GM18520 (cell line): Measurements from ENCODE around the gene EPB41.
"Not testable (repeated sequence)": the region's sequence is repeated elsewhere in the genome, so short reads cannot be mapped to it uniquely, and the experiment has no call there.

ENCODE experiments used
- ATAC-seq: cut with Tn5 transposase; IDR thresholded peaks from one replicate; pipeline ENCODE4 v1.9.1; 2021; ENCODE audit not compliant: unreplicated experiment

EPB41 gene

DNA sequence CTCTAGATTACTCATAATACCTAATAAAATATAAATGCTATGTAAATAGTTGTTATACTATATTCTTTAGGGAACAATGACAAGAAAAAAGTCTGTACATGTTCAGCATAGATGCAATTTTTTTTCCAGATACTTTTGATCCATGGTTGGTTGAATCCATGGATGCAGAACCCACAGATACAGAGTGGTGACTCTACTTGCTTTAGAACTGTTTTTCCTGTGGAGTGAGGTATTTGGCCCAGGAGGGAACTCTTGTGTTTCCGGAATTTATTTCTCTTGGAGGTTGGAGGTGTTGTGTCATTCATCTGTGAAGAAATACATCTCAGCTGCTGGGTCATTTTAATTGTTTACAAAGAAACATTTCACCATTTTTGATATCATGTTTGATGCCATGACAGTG lies 180.6 kb downstream of the EPB41 start:
- no peak for ATAC-seq

DNA sequence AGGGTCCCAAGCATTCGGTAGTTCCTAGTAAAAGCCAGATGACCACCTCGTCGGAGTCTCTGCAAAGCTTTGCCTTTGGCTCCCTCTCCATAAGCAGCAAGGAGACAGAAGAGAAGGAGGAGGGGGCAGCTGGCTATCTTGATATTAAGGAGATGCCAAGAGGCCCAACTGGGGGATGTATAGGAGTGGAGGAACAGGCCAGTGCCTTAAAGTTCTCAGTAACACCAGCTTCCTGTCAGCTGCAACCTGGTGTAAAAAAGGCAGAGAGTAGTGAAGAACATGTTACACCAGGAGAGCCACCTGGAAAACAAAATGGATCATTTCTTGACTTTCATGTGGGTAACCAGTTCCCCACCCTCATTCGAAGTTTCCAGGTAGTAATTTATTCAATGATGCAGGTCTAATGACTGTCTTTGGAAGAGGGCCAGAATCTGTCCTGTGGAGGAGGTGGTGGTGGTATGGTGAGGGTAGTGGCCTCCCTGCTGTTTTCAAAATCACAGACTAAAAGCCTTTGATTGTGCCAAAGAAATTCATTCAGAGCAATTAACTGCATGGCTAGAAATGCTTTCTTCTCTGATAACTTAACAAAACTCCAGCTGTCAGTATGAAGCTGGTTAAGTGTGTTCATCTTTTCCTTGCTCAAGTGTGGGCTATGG lies 182.0 kb downstream of the EPB41 start:
- ATAC-seq, result no peak

DNA sequence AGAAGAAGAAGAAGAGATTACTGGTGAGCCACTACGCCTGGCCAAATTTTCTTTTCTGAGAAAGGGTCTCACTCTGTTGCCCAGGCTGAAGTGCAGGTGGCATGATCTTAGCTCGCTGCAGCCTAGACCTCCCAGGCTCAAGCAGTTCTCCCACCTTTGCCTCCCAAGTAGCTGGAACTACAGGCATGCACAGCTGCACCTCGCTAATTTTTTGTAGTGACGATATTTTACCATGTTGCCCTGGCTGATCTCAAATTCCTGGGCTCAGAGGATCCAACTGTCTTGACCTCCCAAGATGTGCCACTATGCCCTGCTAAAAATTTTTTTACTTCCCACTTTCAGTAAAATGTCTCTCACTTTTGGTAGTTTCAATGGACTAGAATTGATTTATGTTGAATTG lies 184.9 kb downstream of the EPB41 start:
- no peak for ATAC-seq

DNA sequence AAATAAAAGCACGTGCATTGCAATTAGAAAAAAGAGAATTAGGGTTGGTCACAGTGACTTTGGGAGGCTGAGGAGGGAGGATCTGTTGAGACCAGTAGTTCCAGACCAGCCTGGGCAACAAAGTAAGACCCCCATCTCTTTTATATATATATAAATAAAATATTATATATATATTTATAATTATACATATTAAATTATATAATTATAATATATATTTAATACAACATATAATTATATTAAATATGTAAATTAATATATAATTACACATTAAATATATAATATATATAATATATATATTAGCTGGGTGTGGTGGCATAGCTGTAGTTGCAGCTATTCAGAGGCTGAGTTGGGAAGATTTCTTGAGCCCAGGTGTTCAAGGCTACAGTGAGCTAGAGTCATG lies 186.1 kb downstream of the EPB41 start:
- ATAC-seq, result no peak

DNA sequence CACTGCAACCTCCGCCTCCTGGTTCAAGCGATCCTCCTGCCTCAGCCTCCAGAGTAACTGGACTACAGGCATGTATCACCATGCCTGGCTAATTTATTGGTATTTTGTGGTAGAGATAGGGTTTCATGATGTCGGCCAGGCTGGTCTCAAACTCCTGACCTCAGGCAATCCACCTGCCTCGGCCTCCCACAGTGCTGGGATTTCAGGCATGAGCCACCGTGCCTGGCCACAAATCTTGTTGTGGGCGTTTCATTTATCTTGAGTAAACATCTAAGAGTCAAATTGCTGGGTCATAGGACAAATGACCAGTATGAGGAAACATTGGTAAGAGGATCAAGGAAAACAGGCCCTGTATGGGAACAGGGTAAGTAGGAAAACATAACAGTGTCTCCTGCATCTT lies 191.5 kb downstream of the EPB41 start:
- ATAC-seq, result no peak

DNA sequence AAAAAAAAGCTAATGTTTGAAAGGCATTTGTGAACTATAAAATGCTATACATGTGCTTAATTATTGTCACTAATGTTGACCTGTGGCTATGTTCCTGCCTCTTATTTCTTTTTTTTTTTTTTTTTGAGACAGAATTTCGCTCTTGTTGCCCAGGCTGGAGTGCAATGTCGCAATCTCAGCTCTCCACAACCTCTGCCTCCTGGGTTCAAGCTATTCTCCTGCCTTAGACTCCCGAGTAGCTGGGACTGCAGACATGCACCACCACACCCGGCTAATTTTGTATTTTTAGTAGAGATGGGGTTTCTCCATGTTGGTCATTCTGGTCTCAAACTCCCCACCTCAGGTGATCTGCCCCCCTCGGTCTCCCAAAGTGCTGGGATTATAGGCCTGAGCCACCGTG lies 193.7 kb downstream of the EPB41 start:
- ATAC-seq, result not testable (repeated sequence)

DNA sequence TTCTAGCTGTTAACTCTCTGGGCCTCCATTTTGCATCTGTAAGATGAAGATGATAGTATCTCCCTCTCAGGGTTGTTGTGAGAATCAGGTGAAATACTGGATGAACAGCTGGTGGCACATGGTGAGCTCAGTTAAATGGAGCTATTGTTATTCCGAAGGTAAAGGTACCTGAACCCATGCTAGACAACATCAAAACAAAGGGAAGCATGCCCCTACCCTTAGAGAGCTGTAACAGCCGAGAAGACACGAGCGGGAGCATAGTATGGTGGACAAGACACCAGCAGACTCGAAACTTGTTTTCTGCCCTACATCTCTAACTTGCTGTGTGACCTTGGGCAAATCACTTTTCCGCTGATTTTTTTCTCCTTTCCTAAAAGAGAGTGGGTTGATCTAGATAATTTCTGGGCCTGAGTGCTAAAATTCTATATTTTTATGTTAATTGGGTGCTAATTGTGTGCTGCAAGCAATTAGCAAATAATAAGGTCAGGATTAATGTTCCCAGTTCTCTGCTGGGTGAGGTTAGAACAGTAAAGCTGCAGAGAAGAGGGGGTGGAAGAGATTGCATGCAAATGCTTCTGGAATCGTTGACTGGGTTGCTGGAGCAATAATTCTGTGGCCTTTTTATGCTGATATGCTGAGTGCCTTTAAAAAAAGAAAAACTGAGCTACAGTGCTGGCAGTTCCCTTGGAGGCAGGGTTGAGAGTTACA lies 198.5 kb downstream of the EPB41 start:
- ATAC-seq, result no peak

DNA sequence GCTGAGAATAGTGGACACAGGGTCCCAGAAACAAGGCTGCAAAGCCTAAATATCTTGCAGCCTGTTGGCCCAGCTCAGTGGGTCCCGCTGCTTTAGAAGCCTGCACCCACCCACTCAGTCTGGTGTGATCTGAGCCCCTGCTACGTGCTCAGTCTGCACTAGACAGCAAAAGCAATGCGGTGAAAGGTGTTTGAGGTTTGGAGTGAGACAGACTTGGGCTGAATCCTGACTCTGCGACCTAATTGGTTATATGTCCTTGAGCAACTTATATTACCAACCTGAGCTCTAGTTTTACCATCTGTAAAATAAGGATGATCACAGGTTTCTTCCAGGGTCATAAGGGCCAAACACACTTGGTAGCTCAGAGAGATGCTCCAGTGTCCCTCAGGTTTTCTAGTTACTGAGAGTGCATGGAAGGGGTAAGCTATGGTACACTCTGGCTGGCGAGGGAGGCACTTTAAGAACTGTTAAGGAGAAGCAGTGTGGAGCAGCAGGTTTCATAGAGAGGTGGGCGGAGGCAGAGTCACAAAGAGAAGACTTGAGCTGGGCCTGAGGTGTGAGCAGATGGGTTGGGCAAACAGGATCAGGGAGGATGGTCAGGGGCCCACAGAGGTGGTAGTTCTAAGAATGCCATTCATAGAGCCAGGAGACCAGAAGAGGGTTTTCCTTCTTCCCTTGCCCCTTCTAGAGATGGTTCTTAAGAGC lies 199.2 kb downstream of the EPB41 start:
- no peak for ATAC-seq

DNA sequence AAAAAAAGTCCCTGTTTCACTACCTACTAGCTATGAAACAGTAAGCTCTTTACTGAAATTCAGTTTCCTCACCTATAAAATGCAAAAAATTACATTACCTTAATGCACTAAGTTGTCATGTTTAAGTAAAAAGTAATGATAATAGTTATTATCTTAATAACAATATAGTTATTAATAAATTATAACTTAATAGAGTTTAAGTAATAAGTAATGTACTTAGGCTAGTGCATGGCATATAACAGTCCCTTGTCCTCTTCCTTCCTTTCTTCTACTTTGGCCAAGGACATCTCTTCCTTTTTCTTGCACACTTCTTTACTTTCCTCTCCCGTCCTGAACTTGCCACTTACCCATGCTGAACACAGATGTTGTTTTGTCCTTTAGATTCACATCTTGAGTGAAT lies 200.3 kb downstream of the EPB41 start:
- ATAC-seq, result no peak

DNA sequence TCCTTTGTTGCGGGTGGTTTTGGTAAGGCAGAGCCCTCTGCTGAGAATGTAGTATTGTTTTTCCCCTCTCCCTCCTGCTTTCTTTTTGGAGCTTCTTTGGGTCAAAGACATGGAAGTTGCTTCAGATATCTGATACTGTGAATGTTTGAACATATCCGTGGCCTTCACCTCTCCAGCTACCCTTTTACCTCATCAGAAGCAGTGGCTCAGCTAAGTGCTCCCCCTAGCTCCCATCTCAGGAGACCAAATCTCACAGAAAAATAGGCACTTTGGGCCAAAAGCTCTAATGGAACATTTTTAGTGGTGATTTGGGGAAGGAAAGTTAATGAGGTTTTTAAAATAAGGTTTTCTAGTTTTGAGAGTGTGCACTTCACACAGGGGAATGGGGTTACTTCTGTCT lies 203.0 kb downstream of the EPB41 start:
- no peak for ATAC-seq

DNA sequence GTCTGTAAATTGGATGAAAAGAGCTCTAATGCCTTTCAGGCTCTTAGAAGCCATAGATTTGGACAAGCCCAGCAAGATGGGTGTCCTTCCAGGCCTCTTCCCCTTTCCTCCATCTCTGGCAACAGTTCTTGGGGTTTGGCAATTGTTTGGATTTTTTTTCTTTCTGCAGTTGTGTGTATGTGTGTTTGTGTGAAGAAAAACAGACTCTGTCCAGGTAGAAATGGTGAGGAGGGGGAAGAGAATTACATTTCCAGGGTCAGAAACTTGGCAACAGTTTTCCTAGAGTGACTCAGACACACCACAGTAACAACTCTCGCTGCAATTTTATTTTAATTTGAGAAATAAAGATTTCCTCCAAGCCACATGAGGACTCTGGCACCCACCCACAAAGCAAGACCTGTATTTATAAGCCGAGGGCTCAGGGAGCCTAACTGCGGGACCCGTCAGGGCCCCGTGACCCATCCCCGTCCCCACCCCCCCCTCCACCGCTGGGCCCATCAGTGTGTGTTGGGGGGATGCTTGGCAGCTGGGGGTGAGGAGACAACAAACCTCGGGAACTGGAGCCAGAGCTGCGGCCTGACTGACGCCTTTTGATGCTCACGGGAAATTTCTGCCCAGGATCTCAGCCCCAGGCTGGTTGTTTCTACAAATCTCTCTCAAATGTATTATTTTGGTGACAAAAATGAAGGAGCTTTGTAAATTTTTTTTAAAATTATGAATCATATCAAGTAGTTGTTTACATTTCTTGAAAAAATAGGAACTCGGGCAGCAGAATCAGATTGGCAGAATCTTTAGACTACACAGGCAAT lies 205.0 kb downstream of the EPB41 start:
- no peak for ATAC-seq

DNA sequence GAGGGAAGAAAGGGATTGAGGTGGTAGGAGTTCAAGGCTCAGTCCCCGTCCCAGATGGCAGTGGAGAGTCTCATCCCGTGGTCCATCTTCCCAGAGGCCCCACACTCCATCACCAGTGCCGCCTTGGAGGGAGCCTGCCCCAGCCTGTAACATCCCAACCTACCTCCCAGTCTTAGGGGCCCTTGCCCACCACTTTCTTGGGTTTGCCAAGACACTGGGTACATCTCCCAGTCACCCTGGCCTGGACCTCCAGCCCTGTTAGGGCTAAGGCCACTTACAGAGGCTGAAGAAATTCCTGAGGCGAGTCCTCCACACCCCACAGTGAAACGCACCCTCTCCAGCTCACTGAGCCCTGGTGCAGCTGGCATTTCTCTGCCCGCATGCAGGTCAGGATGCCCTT lies 206.0 kb downstream of the EPB41 start:
- ATAC-seq, result no peak

DNA sequence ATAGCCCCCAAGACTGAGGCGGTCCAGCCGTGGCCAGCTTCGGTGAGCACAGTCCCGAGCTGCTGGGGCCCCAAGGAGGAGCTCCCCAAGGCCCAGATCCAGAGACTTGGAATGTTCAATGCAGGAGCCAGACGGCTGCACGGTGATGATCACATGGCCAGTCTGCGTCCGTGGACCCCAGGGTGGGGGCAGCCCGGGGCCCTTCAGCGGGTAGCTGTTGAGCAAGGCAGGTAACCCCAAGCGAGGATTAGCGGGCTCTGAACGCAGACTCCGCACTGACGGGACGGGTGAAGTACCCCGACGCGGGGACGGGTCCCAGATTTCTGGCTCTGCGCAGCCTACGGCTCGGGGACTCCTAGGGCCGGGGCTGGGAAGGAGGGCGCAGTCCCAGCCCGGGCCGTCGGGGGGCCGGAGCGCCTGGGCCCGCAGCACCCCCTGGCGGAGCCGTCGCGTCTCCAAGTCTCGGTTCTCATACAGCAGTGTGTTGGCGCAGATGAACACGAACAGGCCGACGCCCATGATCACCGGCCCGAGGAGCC lies 206.6 kb downstream of the EPB41 start:
- ATAC-seq, result no peak

DNA sequence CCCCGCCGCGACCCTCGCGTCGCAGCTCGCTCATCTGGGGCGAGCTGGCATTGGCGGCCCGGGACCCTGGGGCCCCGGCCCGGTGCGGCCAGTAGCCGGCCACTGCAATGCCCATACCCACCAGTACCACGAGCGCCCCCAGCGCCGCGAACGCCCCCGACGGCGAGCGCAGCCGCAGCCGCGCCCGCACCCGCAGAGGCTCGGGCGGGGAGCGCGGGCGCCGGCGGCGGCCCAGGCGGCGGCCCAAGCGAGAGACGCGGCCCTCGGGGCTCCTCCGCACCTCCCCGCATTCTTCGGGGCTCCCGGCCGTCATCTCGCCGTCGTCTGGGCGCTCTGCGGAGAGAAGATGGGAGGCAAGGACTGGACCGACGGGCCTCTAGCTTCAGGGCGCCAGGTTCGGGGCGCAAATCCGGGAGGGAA lies 207.2 kb downstream of the EPB41 start:
- no peak for ATAC-seq

DNA sequence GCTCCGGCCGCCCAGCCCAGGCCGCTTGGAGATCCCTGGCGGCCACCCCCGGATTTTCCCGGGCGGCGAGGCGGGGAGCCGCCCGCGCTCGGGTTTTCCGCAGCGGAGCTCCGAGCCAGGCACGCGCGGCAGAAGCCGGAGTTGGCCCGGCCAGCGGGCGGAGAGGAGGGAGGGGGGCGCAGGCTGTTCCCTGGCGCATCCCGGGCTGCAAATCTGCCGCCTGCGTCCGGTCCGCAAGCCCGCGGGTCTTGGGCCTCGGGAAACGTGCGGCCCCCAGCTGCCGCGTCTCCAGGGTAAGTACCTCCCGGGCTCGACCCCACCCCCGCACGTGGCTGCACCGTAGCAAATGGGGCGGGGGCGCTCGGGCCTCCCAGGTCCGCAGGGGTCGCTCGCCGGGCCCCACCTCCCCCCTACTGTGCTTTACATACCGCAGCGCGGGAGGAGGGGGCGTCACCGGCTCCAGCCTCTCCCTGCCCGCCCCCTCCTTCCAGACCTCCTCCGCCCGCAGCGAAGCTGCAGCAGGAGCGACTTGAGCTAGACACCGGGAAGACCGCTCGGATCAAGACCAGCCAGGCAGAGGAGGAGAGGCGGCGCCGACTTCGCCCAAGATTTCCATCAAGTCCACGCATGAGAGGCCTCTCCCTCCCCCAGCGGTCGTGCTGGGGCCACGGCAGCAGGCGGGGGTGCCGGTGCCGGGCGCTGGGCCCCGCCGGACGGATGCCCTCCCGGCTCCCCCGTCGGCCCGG lies 207.7 kb downstream of the EPB41 start:
- ATAC-seq, result no peak

DNA sequence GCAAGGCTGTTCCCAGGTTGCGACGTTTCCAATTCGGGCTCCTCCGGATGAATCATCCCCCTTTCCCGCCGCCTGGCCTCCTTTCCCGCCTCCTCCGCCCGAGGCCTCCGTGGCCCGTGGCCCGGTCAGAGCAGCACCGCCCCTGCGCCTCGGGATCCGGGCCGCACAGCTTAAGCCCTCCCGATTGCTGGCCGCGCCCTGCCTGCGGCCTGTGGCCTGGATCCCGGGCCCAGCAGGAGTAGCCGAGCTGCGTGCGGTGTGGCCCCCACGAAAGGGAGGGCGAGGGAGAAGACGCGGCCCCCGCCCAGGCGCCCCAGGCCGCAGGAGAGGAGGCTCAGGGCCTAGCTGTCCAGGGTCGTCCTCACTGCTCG lies 208.3 kb downstream of the EPB41 start:
- ATAC-seq, result no peak

DNA sequence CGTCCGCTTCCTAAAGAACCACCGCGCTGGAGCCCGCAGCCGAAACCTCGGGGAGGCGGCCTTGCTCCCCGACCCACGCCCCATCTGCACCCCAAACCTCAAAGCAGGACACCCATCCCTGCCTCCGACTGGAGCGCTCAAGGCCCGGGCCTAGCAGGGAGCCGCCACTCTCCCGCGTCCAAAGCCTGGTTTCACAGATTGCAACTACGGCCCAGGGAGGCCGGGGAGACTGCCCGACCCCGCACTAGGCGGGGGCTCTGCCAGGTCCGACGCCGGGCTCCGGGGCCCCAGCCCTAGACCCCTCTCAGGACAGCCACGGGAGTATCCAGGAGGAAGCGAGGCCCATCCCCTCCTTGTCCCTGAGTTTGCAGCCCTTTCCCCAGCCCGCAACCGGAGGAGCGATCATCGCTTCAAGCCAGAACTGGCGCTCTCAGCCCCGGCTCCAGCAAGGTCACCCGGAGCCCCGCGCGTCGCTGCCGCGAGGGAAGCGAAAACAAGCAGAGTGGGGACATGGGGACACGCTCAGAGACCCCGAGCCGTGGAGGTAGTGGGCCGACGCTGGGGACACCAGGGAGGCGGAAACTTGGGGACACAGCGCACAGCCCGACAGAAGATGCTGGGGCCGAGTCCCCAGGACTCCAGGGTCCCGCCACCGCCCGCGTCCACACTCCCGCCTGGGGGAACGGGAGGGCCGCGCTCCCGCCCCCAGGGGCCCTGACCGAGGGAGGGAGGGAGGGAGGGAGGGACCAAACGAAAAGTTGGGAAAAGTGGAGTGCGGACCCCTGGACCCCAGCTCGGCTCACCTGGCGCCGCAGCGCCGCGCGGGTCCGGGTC lies 208.9 kb downstream of the EPB41 start:
- no peak for ATAC-seq

DNA sequence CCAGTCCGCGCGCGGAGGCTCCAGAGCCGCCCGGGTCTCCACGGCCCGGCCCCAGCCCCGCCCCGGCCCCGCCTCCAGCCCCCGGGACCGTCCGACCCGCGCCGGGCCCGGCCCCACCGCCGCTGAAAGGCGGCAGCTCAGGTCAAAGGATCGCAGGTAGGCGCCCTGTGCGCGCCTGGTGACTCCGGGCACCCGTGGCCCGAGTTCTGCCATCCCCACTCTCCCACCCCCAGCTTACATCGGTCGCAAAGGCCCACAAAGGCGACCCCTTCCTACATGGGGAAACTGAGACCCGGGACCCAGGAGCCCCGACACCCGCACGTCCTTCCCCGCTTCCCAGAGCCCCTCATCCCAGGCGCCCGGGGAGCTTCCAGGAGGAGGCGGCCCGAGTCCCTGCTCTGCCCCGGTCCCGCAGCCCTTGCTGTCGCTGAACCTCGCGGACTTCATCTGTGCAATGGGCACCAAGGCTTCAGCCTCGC lies 209.6 kb downstream of the EPB41 start, which contains the start of gene TMEM200B:
Gene TMEM200B (minus strand): TSS at position 17 of the 479 bp plus-strand sequence. CDS start 2,075 bp downstream, outside the sequence.
- ATAC-seq, result no peak
